LNCAP (cell line): ENCODE data around the gene GLIS1.

Experiments
- TF ChIP-seq, protein P1 (sequence below): fragments of 450-650 bp; IDR thresholded peaks from 2 replicates; pipeline ENCODE4 v1.5.1; 2017; ENCODE audit warnings: mild to moderate bottlenecking

The GLIS1 gene

DNA sequence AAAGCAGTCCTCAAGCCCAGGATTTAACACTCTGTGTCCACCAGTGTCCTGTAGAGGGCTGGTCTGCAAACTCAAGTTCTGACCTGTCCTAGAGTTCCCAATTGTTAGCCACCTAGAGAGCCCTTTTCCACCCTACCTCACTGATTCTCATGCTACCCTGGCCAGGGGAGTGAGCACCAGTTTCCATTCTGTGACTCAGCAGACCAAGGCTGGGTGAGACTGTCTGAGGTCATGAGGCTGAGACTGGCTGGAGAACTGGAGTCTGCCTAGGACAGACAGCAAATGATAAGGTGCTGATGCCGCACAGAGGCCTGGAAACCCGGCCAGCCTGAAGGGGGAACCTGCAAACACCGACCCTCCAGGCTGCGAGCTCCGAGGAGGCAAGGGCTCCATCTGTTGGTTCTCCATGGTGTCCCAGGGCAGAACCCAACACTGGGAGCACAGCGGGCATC is 13.7 kb downstream of the GLIS1 start:
- TF ChIP-seq, protein P1, sequence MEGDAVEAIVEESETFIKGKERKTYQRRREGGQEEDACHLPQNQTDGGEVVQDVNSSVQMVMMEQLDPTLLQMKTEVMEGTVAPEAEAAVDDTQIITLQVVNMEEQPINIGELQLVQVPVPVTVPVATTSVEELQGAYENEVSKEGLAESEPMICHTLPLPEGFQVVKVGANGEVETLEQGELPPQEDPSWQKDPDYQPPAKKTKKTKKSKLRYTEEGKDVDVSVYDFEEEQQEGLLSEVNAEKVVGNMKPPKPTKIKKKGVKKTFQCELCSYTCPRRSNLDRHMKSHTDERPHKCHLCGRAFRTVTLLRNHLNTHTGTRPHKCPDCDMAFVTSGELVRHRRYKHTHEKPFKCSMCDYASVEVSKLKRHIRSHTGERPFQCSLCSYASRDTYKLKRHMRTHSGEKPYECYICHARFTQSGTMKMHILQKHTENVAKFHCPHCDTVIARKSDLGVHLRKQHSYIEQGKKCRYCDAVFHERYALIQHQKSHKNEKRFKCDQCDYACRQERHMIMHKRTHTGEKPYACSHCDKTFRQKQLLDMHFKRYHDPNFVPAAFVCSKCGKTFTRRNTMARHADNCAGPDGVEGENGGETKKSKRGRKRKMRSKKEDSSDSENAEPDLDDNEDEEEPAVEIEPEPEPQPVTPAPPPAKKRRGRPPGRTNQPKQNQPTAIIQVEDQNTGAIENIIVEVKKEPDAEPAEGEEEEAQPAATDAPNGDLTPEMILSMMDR, result no peak

DNA sequence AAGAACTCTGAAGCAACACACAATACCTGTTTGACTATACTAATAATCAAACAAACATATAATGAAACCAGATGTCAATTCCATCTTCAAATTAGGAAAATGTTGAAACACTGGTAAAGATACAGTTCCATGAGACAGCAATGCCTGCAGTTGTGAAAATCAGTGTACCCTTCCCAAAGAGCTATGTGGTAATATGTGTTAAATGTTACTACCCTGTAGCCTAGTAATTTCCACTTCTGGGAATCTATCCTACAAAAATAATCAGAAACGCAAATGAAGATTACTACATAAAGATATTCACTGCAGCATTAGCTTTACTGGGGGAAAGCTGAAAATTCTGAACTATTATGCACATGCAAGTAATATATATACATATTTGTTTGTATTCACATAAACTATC is 16.9 kb downstream of the GLIS1 start:
- TF ChIP-seq, protein P1, result no peak

DNA sequence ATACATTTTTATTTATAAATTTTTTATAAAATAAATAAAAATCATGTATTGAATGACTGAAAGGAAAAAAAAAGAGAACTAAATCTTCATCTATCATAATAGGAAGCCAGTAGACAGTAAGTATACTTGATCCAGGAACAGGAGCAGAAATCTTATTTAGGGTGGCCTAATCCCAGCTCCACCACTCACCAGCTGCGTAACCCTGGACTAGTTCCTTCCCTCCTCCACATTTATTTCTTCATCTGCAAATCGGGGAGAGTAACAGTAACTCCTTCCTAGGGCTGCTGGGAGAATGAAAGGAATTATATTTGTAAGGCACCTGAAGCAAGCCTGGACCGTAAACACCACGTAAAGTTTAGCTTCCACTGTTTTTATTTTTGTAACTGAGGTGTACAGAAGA is 17.9 kb downstream of the GLIS1 start:
- TF ChIP-seq, protein P1, result no peak

DNA sequence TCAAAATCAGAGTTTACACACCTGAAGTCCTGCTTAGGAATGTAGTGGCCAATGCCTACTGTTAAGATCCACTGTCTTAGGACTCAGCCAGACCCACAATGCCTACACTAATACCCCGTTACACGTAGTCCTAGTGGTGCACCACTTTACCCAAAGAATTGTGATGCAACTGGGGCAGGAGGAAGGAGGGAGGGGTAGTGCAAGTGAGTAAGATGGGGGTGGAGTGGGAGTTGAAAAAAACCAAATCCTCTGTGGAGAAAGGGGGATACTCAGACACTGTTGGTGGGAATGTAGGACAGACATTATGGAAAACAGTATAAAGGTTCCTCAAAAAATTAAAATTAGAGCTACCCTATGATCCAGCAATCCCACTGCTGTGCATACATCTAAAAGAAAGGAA is 19.5 kb downstream of the GLIS1 start:
- TF ChIP-seq, protein P1, result no peak

DNA sequence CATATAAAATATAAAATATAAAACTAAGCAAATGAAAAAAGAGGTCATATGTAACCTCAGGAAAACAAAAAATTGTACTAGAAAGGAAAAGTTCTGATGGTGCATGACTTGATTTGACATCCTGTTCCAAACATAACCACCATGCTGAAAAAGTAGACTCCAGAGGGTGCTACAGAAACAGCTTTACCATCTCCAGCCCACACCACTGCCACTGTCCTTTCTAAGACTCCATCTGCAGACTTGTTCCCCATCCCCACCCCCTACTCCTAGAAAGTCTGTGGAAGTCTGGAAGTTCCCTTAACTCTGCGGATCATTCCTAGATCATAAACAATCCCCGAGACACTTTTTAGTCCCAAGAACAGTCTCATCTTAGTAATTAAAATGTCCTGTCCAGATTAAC is 20.5 kb downstream of the GLIS1 start:
- TF ChIP-seq, protein P1, result no peak

DNA sequence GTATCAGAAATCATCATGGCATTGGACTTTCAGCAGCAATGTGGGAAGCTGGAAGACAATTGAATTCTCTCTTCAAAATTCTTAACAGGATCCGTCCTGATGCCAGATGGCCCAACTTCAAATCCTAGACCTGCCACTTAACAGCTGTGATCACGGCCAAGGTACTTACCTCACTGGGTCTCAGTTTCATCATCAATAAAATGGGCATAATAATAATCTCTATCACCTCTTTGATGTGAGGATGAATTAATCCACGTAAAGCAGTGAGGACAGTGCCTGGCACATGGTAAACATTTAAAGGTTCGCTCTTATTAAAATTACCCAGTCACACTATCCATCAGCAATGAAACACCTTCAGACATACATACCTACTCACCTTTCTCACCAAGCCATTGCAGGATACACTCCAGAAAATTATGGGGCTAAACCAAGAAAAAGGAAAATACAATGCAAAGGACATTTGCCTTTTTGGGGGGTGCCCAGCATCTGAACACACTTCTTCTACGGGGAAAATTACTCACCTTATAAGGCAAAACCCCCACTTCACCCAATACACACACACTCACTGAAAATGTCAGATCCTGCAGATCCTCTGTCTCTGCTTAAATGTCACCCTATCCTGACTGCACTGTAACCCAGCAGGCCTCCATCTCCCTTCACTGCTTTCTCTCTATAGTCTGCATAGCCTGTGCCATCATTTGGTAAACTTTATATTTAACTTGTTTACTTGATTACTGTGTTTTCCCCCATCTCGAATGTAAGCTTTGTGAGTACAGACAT is 21.7 kb downstream of the GLIS1 start:
- TF ChIP-seq, protein P1, result no peak

DNA sequence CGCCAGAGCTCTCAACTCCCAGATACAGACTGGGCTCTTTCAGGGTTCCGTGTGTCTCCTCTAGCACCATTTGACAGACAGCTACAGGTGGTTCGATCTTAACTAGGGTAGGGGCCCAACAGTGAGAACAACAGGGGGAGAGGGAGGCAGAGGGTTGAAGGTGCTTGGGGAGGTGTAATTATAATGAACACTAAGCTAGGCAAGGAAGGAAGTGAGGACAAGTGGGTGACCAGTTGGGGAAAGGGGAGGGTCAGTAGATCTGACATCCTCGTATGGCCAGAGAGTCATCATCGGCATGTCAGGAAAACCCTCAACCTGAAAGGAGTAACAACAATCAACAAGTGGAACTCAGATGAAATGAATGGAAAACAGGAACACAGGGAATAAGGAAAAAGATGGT is 22.8 kb downstream of the GLIS1 start:
- TF ChIP-seq, protein P1, result no peak
